ENCODE results near the gene EMILIN1. TPM values are rescaled to one million over a fixed set of nuclear protein-coding genes. Genes with fewer than 3 reads are reported as not detected.

EMILIN1 gene
- total RNA-seq, 1 donor: 144 TPM

DNA sequence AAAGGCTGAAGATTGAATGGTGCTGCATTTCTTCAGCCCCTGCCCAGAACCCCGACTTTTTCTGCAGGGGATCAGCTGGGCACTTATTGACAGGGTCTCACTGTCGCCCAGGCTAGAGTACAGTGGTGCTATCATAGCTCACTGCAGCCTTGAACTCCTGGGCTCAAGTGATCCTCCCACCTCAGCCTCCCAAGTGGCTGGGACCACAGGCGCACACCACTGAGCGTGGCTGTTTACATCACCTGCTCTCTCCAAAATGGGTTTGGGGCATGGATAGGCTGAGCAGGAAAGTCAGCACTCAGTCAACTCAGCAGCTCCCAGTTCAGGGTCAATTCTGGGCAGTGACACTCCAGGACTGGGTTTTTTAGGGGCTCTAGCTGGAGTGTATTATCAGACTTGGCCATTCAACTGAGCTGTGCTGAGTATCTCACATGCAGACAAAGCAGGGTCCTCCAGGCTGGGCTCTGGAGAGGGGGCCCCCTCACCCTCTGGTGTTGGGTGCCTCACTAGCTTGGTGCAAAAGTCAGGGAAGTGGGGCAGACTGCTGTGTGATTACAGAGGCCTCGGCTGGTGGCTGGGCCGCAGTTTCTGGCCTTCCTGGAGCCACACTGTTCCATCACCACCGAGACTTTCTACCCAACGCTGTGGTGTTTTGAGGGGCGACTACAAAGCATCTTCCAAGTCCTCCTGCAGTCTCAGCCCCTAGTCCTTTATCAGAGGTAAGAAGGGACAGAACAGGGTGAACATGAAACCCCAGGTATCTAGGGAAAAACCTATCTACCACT is 49.7 kb downstream of the EMILIN1 start:
- H3K4me3 ChIP-seq (ENCODE audit: low read depth, low read length): no peak overlapping the region
- DNase-seq (ENCODE audit: low read depth): no peak
- TF ChIP-seq, protein P1, sequence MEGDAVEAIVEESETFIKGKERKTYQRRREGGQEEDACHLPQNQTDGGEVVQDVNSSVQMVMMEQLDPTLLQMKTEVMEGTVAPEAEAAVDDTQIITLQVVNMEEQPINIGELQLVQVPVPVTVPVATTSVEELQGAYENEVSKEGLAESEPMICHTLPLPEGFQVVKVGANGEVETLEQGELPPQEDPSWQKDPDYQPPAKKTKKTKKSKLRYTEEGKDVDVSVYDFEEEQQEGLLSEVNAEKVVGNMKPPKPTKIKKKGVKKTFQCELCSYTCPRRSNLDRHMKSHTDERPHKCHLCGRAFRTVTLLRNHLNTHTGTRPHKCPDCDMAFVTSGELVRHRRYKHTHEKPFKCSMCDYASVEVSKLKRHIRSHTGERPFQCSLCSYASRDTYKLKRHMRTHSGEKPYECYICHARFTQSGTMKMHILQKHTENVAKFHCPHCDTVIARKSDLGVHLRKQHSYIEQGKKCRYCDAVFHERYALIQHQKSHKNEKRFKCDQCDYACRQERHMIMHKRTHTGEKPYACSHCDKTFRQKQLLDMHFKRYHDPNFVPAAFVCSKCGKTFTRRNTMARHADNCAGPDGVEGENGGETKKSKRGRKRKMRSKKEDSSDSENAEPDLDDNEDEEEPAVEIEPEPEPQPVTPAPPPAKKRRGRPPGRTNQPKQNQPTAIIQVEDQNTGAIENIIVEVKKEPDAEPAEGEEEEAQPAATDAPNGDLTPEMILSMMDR (IDR thresholded peaks at IDR 0.05; ENCODE audit: insufficient read depth, low read depth, low read length): no peak

DNA sequence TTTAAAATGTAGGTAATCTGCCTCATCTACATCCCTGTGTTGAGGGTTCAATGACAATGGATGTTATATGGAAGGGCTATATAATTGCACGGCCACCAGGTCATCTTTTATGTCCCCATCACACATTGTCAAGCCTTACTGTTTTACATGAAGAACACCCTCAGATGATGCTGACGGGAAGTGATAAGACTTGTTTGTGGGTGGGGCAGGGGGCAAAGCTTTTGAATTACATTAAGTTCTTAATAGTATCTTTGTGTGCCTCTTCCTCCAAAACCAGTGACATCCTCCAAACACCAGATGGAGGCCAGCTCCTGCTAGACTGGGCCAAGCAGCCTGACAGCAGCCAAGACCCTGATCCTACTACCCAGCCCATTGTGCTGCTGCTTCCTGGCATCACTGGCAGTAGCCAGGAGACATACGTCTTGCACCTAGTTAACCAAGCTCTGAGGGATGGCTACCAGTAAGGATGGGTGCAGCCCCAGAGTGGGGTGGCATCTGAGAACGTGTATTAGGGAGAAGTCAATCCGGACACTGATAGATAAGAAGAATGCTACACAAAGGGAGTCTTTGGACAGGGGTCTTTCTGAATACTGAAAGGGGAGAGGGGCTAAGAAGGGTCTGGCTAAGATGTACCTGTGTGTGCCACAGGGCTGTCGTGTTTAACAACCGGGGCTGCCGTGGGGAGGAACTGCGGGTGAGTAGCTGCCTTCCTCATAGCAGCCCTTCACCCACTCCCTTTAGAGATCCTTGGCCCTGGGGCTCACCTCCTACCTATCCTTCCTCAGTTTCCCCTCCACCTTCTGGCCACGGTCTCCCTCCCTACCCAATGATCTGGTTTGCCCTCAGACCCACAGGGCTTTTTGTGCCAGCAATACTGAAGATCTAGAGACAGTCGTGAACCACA is 50.5 kb downstream of the EMILIN1 start:
- DNase-seq (ENCODE audit: low read depth): no peak
- H3K4me3 ChIP-seq (ENCODE audit: low read depth, low read length): no peak overlapping the region
- TF ChIP-seq, protein P1 (IDR thresholded peaks at IDR 0.05; ENCODE audit: insufficient read depth, low read depth, low read length): no peak

DNA sequence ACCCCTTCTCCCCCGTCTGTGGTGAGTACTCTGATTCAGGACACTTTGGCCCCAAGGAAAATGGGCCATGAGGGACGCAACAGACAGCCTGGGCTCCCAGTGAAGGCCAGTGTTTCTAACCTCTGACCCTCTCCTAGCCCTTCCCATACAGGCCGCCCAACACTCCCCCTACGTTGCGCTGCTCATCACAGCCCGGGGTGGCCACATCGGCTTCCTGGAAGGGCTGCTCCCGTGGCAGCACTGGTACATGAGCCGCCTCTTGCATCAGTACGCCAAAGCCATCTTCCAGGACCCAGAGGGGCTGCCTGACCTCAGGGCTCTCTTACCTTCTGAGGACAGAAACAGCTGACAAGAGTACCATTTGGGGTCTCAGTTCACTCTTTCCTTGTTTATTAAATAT is 52.0 kb downstream of the EMILIN1 start:
- TF ChIP-seq, protein P1 (IDR thresholded peaks at IDR 0.05; ENCODE audit: insufficient read depth, low read depth, low read length): no peak
- no peak overlapping the region for H3K4me3 ChIP-seq (ENCODE audit: low read depth, low read length)
- DNase-seq (ENCODE audit: low read depth): no peak

DNA sequence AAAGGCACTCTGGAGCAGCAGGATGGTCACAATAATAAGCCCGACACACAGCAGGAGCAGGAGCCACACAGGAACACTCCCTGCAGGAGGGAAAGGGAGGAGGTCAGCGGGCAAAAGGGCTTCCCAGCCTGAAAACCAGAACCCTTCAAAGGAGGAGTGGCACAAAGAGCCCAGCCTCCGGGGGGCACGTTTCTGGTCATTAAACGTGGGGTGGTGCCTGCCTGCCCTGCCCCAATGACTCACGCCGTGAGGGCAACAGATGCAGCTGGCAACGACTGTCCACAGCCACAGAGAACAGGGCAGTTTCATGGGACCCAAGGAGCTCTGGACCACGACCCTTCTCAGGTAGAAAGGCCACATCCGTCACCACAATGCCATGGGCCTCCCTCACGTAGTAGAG is 53.0 kb downstream of the EMILIN1 start:
- TF ChIP-seq, protein P1 (IDR thresholded peaks at IDR 0.05; ENCODE audit: insufficient read depth, low read depth, low read length): no peak
- H3K4me3 ChIP-seq (ENCODE audit: low read depth, low read length): no peak overlapping the region
- DNase-seq (ENCODE audit: low read depth): no peak

DNA sequence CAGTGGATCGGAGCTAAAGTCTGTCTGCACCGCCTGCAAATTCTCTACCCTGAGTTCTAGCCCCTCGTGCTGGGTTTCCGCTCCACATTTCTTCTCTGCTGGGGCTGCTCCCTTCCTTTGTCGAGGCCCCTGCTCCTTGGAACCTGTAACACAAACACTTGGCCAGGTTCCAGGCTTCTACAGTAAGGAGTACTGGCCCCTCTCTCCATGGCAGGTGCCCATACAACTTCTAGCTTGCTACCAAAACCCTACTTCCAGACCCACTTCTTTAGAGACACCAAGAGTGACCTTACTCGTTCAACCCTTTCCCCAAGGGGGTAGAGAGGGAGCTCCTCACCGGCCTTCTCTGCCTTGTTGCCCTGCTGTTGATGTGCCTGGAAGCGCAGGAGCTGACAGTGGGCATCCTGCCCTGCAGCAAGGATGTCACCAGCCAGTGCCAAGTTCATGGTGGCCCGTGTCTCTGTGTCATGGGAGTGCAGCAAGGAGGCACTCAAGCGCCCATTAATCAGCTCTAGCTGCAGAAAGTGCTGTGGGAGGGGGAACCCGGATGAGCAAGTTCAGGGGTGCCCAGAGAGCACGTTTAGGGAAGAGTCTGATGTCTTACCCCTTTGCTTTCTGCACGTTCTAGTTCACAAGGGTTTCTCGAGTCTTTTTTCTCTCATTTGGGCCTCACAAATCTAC is 54.9 kb downstream of the EMILIN1 start:
- DNase-seq (ENCODE audit: low read depth): no peak
- peak overlapping the region; percentile 93 for H3K4me3 ChIP-seq (ENCODE audit: low read depth, low read length)

More for the DNA sequence above, 54.9 kb downstream of the EMILIN1 start:
- TF ChIP-seq, protein P1 (IDR thresholded peaks at IDR 0.05; ENCODE audit: insufficient read depth, low read depth, low read length): no peak

Data from fibroblast of villous mesenchyme (primary cell).